ENCODE results near the gene EIPR1. TPM values are rescaled to one million over a fixed set of nuclear protein-coding genes. Genes with fewer than 3 reads are reported as not detected.

Gene EIPR1
- total RNA-seq, 1 experiment from 2014 or later = 40.4 TPM

DNA sequence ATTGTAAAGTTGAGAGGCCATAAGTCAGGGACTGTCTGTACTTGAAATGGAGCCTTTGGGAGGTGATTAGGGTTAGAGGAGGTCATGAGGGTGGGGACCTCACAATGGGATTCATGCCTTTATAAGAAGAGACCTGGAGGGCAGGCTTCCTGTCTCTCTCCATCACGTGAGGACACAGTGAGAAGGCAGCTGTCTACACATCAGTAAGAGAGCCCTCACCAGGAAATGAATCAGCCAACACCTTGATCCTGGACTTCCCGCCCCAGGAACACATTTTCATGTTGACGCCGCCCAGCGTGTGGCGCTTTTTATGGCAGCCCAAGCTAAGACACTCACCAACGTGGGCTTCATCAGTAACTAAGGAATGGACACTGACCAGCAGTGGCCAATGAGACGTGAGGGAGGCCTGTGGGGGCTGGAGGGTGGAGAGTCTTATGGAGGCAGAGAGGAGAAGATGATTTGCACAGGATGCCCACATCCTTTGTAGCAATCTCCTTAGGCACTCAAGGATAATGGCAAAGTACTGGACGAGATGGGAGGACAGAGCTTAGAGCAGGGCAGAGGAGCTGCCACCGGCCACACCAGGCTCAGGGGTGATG, 162.7 kb downstream of the EIPR1 start:
- Histone ChIP-seq H3K4me2 (no peak overlapping the region), H2AFZ (no peak overlapping the region), H3K9me3 (ENCODE audit: insufficient read depth, low read depth) (no peaks in the 10 kb centered on the region), H3K27me3 (ENCODE audit: insufficient read depth, low read depth) (no peaks in the 10 kb centered on the region), H3K4me3 (no peak overlapping the region), H4K20me1 (ENCODE audit: insufficient read depth) (peaks cover 17% of the 10 kb centered on the region; the same call in 1 of the 2 replicates), H3K79me2 (ENCODE audit: low read depth) (0 out of 2 replicates have a peak, but pooled peaks cover 4% of the 10 kb centered on the region), H3F3A (ENCODE audit: insufficient read depth, low read depth) (peaks cover 9% of the 10 kb centered on the region; the same call in 1 of the 2 replicates), H3K36me3 (ENCODE audit: low read depth) (0 out of 2 replicates have a peak, but pooled peaks cover 6% of the 10 kb centered on the region), H3K27ac (no peak overlapping the region), H3K4me1 (replicated peaks; ENCODE audit: insufficient read depth) (no peaks in the 10 kb centered on the region), H3K9me2 (ENCODE audit: insufficient read depth) (no peaks in the 10 kb centered on the region)
- no peak for DNase-seq
- TF ChIP-seq, protein P1, sequence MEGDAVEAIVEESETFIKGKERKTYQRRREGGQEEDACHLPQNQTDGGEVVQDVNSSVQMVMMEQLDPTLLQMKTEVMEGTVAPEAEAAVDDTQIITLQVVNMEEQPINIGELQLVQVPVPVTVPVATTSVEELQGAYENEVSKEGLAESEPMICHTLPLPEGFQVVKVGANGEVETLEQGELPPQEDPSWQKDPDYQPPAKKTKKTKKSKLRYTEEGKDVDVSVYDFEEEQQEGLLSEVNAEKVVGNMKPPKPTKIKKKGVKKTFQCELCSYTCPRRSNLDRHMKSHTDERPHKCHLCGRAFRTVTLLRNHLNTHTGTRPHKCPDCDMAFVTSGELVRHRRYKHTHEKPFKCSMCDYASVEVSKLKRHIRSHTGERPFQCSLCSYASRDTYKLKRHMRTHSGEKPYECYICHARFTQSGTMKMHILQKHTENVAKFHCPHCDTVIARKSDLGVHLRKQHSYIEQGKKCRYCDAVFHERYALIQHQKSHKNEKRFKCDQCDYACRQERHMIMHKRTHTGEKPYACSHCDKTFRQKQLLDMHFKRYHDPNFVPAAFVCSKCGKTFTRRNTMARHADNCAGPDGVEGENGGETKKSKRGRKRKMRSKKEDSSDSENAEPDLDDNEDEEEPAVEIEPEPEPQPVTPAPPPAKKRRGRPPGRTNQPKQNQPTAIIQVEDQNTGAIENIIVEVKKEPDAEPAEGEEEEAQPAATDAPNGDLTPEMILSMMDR (conservative IDR thresholded peaks at IDR 0.05) = no peak
- no peak for TF ChIP-seq EZH2 (IDR thresholded peaks at IDR 0.05; ENCODE audit: low read depth)
- POLR2A ChIA-PET (ENCODE audit: unreplicated experiment) = interaction anchor here (0.6 kb wide), 1 partner anchor 369 kb away, joined by 3 read pairs; no protein-coding TSS in a partner anchor
- intact Hi-C loops (cut with micrococcal nuclease; ENCODE audit: unreplicated experiment) = no loop called here
- no TSS peak for BruUV-seq (replicated peaks)
- CTCF ChIA-PET = no interaction called here

DNA sequence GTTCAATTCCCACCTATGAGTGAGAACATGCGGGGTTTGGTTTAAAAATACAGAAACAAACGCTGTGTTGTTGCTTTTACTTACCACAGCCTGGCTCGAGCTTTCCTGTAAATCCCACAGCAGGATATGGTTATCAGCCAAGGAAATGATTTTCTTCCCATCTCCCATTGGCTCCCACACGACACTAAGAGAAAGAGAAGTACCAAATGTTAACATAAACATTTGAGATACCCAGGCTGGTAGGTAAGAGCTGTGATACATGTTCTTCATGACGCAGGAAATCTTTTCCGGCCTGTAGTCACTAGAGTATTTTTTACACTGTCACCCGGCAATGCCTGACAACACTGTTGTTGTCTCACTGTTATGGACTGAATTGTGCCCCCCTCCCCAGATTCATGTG, 163.6 kb downstream of the EIPR1 start:
- 0 out of 2 replicates have a peak, but pooled peaks cover 6% of the 10 kb centered on the region for H3K36me3 ChIP-seq (ENCODE audit: low read depth)
- BruUV-seq (replicated peaks) = no TSS peak
- CTCF ChIA-PET = no interaction called here
- no peaks in the 10 kb centered on the region for H3K4me1 ChIP-seq (replicated peaks; ENCODE audit: insufficient read depth)
- no peaks in the 10 kb centered on the region for H3K27me3 ChIP-seq (ENCODE audit: insufficient read depth, low read depth)
- intact Hi-C loops (cut with micrococcal nuclease; ENCODE audit: unreplicated experiment) = no loop called here
- TF ChIP-seq, protein P1 (conservative IDR thresholded peaks at IDR 0.05) = no peak
- no peak for TF ChIP-seq EZH2 (IDR thresholded peaks at IDR 0.05; ENCODE audit: low read depth)
- POLR2A ChIA-PET (ENCODE audit: unreplicated experiment) = no interaction called here
- H3K79me2 ChIP-seq (ENCODE audit: low read depth) = 0 out of 2 replicates have a peak, but pooled peaks cover 4% of the 10 kb centered on the region
- DNase-seq = no peak
- no peak overlapping the region for H2AFZ ChIP-seq
- H3K9me2 ChIP-seq (ENCODE audit: insufficient read depth) = no peaks in the 10 kb centered on the region
- H3K27ac ChIP-seq = no peak overlapping the region
- no peak overlapping the region for H3K4me3 ChIP-seq
- H3K4me2 ChIP-seq = no peak overlapping the region
- no peaks in the 10 kb centered on the region for H3K9me3 ChIP-seq (ENCODE audit: insufficient read depth, low read depth)
- H3F3A ChIP-seq (ENCODE audit: insufficient read depth, low read depth) = peaks cover 8% of the 10 kb centered on the region; the same call in 1 of the 2 replicates
- H4K20me1 ChIP-seq (ENCODE audit: insufficient read depth) = peaks cover 17% of the 10 kb centered on the region; the same call in 1 of the 2 replicates

DNA sequence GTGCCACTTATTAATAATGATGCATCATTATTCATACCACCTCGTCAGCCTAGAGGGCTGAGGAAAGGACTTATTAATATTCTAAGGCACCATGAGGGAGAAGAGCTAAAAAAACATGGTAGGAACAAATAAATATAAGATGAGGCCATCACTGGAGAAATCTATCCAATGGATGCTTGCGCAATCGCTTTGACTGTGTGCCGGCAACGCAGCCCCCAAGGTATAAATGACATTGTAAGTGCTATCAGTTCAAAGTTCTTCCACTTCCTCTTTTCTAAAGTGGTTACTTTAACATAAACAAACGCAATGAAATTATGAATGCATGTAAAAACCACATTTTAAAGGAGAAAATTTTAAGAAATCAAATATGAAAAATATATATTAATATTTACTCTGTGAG, 164.6 kb downstream of the EIPR1 start:
- H2AFZ ChIP-seq = no peak overlapping the region
- POLR2A ChIA-PET (ENCODE audit: unreplicated experiment) = no interaction called here
- BruUV-seq (replicated peaks) = no TSS peak

More for the DNA sequence above, 164.6 kb downstream of the EIPR1 start:
- H3K36me3 ChIP-seq (ENCODE audit: low read depth) = 0 out of 2 replicates have a peak, but pooled peaks cover 6% of the 10 kb centered on the region
- H3K4me1 ChIP-seq (replicated peaks; ENCODE audit: insufficient read depth) = no peaks in the 10 kb centered on the region
- 0 out of 2 replicates have a peak, but pooled peaks cover 4% of the 10 kb centered on the region for H3K79me2 ChIP-seq (ENCODE audit: low read depth)
- no peak overlapping the region for H3K4me2 ChIP-seq
- H4K20me1 ChIP-seq (ENCODE audit: insufficient read depth) = peaks cover 17% of the 10 kb centered on the region; the same call in 1 of the 2 replicates
- H3K9me3 ChIP-seq (ENCODE audit: insufficient read depth, low read depth) = no peaks in the 10 kb centered on the region
- CTCF ChIA-PET = no interaction called here
- intact Hi-C loops (cut with micrococcal nuclease; ENCODE audit: unreplicated experiment) = no loop called here
- H3K27me3 ChIP-seq (ENCODE audit: insufficient read depth, low read depth) = no peaks in the 10 kb centered on the region
- no peak overlapping the region for H3K4me3 ChIP-seq
- no peak overlapping the region for H3K27ac ChIP-seq
- H3K9me2 ChIP-seq (ENCODE audit: insufficient read depth) = no peaks in the 10 kb centered on the region
- peaks cover 8% of the 10 kb centered on the region; the same call in 1 of the 2 replicates for H3F3A ChIP-seq (ENCODE audit: insufficient read depth, low read depth)
- no peak for TF ChIP-seq EZH2 (IDR thresholded peaks at IDR 0.05; ENCODE audit: low read depth)
- TF ChIP-seq, protein P1 (conservative IDR thresholded peaks at IDR 0.05) = no peak
- DNase-seq = no peak
